Measurements from ENCODE around the gene C3orf20.

C3orf20 gene

DNA sequence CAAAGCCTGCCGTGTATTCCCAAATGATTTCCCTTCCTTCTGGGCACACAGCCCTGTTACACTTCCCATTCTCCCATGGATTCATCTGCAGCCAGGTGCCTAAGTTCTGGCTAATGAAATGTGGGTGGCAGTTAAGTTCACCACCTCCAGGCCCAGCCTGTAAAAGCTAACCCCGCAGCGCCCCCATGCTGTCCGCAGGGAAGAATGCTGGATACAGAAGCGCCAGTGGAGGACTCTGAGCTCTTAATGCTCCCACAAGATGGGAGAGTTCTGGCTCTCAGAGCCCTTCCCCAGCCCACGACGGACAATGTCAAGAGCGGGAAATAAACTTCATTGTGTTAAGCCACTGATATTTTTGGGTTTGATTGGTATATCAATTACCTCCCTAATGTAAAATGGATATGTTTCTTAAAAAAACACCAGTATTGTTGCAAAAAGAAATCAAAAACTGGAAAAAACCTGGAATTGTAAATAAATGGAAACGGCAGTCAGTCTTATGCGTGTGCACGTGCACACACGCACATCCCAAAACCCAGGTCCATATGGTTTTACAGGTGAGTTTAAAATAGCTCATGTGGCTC is 106.1 kb downstream of the C3orf20 start:
- no peak for DNase-seq

DNA sequence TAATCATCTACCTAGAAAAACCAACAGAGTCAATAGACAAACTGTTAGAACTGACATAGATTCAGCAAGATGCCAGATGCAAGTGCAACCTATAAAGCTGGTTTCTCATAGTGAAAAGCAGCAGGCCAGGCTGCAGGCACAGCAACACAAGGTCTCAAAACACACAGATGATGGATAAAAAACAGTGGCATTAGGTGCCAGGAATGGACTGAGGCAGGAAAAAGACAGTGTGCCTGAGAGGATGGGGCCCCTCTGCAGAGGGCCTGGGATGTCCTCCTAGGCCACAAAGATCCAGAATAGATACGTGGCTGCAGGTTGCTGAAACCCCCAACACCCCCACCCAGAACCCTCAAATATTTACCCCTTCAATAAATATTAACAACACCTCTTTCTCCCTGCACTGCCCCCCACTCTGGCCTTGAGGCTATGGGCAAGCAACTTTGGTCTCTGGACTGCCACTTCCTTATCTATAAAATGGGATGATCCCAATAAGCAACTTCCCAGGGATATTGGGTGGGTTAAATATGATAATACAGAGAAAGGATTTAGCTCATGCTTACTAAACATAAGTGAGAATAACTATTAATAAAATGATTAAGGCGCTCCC is 108.6 kb downstream of the C3orf20 start:
- no peak for DNase-seq

DNA sequence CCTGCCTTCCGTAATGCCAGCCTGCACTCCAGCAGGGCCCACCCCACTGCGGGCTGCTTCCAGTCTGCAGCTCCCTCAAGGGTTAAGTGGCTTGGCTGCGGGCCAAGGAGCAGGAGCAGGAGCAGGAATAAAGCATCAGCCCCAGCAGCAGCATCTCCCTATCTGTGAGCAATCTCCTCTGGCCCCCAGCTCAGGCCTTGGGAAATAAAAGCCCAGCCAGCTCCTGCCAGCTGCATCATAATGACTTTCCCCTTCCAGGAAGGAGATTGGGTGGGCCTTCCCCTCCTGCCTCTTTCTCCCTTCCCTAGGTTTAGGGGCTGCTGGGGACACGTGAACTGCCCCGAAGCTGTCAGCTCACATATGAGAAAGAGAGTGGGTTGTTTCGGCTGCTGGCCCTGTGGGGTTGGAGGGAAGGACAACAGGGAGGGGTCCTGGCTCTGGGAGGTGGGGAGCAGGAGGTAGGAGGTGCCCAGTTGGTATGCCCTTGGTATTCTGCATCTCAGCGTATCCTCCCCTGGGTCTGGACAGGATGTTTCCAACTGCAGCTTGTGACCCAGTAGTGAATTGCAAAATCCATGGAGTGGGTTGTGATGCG is 109.2 kb downstream of the C3orf20 start:
- no peak for DNase-seq

DNA sequence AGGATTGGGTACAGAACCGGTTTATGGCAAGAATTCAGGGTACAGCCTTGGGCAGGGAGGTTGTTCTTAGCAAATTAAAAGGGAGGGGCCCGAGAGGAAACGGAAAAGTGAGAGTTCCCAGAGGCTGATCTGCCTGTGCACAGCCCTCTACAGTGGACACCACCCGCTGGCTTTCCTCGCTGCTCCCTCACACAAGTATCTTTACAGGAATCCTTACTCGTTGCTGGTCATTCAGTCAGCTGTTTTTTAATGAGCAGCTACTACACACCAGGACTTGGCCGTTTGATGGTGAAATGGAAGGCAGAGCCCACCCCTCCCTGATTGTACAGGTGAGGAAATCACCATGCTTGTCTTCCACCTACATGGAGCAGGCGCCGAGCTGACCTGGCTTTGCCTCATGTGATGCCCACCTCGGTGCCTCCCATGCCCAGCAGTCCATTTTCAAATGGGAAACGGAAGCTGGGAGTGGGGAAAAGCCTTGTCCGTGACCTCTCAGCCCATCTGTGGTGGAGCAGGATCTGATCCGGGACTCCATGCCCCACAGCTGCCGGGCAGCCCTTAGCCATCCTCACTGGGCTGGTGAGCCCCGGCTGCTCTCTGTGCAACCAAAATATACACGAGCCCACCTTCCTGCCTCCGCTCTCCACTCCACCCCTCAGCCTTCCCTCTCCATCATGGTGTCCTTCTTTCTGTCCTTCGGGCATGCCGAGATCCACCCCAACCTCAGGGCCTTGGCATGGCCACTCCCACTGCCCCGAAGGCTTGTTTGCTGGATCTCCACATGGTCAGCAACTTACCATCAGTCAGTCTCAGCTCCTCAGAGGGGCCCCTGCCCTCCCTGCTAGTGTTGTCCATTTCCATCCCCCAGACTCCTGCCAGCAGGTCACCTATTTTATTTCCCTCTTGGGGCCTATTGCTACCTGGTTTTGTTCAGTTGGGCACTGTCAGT is 110.5 kb downstream of the C3orf20 start:
- DNase-seq = no peak

DNA sequence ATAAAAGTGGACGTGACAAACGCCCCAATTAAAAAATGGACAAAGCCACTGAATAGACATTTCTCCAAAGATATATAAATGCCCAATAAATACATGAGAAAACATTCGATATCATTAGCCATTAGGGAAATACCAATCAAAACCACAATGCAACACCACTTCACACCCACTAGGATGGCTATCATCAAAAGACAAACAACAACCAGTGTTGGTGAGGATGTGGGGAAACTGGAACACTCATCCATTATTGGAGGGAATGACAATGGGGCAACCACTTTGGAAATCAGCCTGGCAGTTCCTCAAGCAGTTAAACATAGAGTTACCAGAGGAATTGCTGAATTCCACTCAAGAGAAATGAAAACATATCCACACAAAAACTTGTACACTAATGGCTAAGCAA is 111.4 kb downstream of the C3orf20 start:
- DNase-seq = no peak

DNA sequence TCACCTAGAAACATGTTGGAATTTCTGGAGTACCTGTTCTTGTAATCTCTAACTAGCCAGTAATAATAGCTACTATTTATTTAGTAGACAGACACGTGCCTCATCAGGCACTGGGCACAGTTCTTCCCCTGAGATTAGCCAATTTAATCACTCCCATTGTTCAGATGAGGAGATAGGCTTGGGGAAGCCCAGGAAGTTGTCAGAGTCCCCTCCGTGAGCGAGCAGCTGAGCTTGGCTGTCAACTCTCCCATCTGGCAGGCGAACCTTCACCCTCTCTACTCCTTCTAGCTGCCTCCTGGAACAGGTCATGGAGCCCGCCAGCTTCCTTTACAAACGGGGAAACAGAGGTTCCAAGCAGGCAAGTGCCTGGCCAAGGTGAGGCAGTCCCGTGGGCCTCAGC is 112.7 kb downstream of the C3orf20 start:
- DNase-seq = no peak

DNA sequence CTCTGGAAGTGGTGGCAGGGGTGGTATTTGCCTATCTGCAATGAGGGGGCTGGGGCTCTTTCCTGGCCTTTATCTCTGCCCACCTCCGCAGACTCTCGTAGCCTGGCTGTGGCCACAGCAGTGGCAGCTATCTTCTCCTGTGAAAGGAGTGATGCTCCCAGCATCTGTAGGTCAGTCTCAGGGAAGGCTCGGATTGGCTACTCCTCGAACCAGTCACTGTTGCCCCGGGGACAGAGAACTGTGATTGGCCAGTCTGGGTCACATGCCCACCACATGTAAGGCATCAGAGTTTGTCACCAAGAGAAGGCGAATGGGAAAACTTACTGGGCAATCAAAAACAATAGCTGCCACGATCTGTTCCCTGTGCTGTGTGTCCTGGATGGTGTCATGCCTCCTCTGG is 113.7 kb downstream of the C3orf20 start:
- no peak for DNase-seq

DNA sequence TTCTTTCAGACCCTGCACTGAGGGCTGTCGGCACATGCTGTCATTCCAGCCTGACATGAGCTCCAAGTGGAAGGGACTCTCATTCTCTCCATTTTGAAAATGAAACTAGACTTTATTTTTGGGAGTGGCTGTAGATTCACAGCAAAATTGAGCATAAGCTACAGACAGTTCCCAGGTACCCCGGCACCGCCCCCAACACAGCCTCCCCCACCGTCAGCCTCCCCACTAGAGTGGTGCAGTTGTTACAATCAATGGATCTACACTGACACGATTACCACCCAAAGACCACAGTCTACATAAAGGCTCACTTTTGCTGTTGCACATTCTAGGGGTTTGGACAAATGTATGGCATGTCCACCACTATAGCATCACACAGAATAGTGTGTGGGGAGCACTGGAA is 114.3 kb downstream of the C3orf20 start:
- no peak for DNase-seq

DNA sequence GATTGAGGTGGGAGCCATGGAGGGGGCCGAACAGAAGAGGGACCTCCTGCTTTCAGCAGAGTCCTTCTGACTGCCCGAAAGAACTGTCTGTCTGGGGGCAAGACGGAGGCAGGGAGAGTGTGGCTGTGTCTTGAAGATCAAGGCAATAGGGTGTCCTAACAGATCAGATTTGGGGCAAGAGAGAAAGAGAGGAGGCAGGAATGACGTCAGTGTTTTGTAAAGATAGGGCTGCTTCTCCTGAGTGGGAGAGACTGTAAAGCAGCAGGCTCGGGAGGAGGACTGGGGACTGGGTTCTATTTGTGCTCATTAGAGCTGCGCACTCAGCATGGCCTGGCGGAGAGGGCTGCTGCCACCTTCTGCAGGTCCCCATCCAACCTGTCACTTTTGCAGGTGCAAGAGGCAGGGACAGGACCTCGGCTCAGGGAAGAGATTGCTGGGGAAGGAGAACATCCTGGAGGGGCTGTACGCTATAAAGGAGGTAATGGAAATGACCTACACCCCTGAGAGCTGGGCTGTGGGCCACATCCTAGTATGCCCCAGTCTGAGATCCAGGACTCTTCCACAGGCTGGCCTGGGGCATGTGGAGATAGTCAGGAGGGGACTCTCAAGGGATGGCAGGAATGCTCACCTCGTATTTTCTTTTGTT is 114.8 kb downstream of the C3orf20 start:
- DNase-seq = no peak

DNA sequence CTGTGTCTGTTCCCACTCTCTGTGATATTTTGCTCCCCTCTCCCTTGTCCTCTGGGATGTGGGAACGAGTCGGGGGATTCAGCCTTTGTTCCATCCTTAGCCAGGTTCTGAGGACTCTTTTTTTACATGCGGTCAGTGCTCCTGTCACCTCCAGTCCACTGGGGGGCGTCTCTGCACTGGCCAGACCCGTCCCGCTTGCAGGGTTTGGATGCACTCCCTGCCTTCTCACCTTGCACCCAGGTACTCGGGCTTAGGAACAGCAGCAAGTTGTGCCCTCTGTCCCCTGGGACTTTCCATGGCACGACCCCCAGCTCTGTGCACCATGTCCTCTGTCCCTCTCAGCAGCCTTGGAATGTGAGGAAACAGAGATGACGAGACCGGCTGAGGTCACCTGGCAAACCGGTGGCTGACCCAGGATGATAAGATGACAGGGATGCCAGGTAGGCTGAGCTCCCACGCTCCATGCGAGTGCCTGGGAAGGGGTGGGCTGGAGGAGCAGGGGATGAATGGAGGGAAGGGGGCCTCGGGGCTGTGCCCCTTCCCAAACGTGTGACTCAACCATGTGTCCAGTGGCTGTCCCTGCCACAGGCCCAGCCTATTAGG is 116.5 kb downstream of the C3orf20 start:
- peak; percentile 24 for DNase-seq

DNA sequence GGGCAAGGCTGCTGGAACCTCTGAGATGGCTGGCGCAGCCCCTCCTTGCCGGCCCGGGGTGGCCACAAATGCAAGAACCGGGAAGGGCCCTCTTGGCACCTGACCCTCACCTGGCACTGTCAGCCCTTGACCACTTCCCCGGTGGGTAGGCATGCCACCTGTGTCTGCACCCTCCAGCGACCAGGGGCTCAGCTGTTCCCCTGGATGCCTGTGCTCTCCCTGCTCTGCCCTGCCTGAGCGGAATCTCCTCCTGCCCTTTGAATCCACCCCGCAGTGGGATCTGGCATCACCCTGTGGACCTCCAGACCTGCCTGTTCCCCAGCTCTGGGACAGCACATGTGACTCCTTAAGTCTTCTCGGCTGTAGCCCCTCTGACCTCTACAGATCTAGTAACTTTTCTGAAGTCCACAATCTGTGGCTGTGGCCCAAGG is 117.8 kb downstream of the C3orf20 start:
- no peak for DNase-seq

DNA sequence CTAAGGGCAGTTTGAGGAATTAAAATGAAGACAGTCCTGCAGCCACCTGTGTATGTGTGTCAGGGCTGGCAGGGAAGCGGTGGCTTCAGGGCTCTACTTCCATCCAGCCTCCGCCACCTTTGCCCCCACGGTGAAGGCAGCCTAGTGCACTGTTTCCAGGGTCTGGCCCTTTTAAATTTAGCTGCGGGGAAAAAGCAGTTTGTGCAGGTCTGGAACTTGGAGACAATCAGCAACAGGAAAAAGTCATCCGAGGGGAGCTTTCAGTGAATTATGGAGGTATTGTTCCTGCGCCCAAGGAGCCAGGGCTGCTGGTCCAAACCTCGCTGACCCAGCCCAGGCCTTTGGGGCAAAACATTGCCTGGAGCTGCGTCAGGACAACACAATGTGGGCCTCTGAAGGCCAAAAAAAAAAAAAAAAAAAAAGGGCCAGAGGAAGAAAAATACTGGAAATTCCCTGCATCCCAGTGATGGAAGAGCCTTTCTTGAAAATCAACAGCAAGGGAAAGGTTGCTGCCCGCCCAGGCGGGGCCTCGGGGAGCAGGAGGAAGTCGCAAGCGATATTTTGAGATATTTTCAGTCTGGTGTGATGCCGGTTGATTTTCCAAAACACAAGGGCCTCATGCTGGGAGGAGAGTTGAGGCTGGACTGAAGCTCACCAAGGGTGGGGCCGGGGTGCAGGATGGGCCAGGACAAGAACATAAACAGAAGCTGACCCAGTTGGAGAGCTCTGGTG is 118.4 kb downstream of the C3orf20 start:
- DNase-seq = no peak

DNA sequence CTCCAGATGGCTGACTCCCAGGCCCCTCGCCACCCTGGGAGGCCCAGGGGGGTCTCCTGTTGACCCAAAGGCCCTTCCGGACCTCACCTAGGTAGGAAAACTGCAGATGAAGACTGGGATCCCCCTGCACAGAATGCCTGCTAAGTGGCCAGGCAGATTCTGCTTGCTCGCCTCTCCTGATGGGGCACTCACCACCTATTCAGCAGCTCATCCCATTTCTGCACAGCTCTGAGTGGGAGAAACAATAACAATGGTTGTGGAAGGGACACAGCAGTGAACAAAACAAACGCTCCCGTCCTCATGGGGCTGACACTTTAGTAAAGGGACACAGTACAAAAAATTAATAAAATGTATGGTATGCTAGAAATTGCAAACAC is 118.9 kb downstream of the C3orf20 start:
- no peak for DNase-seq

DNA sequence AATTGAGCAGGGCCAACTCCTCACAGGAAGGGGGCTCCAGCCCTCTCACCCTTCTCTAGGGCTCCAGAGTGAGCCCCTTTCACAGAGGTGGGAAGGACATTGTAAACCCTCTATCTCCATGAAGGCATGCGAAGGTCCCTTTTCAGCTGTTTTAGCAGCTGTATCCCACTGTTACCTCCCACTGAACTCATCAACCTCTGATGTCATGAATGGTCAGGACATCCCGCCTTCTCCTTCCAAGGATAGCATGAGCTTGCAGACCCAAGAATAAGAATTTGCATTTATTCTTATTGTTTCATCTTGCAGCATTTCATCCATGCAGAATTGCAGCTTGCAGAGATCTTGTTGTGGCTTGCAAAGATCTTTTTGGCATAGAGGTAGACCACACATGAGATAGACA is 119.5 kb downstream of the C3orf20 start:
- no peak for DNase-seq

DNA sequence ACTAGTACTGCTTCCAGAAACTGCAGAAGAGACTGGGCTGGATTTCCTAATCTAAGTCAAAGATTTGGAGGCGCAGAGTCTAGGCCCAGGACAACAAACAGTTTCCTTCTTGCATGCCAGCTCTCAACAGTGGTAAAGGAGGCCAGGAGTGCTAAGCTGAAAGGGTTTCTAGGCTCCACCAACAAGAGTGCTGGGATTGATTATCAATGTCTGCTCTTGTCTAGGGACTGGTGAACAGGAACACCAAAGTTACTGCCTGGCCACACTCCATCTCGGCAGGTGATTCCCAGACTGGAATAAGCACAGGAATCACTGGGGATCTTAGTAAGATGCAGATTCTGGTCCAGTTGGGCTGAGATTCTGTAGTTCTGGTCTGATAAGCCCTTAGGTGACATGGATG is 121.1 kb downstream of the C3orf20 start:
- DNase-seq = no peak

DNA sequence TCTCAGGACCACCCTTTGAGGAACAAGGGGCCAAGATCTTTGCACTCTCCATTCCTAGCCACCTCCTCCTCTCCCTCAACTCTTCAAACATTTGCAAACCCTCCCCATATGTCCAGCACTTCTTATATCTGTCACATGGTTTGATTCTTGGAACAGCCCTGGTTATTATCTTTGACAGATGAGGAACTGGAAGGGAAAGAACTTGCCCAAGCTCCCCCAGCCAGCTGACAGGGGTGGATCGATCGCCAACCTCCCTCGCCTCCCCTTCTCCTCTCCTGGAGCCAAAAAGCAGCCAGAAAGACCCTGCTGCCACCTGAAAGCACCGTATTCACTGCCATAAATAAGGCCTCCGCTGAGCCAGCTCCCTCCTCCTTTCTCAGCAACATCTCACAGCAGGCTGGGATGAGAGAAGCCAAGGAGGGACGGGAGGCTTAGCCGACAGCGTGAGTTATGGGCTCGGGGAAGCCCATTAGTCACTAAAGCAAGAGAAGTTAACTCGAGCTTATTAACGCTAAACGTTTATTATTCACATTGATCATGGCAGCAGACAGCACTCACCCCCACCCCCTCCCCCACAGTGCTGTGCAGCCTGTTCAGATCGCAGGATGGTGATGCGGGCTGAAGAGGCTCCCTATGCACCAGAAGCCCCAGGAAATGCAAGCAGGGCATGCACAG is 121.6 kb downstream of the C3orf20 start:
- no peak for DNase-seq

DNA sequence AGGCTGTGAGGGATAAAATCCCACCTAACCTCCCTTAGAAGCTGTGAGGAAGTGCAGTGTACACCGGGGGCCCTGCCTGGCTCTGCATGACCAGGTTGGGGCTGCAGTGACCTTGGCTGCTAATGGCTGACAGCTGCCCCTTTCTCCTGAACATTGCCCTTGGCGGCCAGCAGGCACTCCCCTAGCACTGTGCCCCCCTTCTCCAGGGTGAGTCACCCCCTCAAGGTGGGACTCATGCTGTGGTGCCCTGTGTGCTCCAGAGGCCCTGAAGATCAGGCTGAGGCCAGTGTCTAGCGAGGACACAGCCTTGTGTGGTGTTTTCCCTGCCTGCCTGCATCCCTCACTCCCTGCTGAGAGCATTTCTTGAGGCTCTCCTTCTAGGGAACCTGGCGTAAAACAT is 122.8 kb downstream of the C3orf20 start:
- DNase-seq = no peak

DNA sequence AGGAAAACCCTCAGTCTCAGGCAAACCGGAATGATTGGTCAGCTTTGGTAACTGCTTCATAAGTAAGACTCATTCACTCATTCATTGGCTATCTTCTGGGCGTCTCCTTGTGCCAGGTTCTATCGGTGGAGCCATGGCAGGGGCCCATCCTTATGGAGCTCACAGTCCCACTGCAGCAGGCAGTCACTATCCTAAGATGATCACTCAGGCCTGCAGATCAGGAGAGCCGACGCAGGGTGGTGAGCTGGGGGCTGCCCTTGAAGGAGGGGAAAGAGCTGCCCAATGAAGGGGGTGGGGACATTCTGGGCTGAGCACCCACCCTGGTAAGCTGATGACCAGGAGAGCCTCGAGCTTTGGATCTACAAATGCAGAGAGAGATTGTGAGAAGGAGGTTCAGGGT is 123.3 kb downstream of the C3orf20 start:
- no peak for DNase-seq

DNA sequence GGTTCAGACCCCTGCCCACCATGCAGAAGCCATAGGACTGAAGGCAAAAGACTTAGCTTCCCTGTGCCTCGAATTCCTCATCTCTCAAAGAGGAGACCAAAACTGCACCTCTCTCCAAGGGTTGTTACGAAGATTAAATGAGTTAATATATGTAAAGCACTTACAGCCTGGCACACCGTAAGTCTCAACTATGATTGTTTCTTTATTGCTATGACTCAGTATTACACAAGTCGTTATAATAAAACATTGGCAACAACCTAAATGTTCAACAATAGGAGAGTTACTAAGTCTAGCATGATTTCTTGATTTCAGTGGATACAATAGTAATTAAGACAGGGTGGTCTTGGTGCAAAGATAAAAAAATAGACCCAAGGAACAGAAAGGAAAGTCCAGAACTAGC is 124.2 kb downstream of the C3orf20 start:
- DNase-seq = no peak

DNA sequence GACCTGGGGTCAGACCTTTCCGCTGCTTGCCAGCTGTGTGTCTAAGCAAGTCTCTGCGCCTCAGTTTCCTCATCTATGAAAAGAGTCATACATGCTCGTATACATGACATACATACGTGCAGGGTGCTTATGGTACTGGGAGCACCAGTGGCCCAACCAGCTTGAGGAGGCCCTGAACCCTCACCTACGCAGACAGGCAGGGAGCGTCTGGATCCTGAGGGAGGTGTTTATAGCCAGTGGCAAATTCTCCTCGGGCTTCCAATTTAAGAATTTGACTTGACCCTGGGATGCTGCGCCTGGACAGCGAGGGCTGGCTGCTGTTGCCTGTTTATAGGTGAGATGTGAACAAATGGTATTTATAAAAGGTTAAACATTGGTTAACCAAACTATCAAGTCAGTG is 126.1 kb downstream of the C3orf20 start:
- no peak for DNase-seq

DNA sequence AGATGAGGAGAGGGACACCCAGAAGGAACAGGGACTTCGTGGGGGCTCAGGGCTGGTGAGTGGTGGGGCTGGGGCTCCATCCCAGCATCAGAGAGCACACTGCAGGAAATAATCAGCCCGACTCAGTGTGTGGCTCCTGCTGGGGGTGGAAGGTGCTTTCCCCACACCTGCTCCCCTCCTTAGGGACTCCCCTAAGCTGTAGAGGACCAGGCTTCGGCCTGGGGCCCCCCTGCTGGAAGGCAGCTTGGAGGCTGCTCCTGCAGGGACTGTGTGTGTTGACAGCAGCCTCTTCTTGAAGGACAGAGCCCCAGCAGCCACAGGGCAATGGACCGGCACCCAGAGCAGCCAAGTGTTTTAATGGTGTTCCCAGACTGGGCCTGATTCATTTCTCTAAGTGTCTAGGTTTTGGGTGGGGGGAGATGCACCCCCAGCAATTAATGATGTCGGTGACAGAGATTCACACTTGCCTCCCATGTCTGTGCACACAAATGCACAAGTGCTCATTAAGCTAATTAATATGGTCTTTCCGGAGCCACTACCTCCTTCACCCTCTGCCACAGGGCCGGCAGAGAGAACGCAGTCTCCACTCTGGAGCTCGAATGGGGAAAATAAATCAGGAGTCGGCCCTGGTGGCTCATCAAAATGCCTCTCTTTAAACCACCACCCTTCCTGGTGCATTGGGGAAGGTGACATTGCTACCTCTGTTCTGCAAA is 126.9 kb downstream of the C3orf20 start:
- DNase-seq = no peak
